Activated CD4-positive, alpha-beta T cell treated with anti-CD3 and anti-CD28 coated beads, Interleukin-2, amount 50 U/mL, for 4 hours (primary cell): Measurements from ENCODE around the gene PDK3.

Source experiments
- DNase-seq, 2 experiments: peaks; one replicate each; pipeline ENCODE4 v3.0.0-alpha.2; 2020

PDK3 gene

DNA sequence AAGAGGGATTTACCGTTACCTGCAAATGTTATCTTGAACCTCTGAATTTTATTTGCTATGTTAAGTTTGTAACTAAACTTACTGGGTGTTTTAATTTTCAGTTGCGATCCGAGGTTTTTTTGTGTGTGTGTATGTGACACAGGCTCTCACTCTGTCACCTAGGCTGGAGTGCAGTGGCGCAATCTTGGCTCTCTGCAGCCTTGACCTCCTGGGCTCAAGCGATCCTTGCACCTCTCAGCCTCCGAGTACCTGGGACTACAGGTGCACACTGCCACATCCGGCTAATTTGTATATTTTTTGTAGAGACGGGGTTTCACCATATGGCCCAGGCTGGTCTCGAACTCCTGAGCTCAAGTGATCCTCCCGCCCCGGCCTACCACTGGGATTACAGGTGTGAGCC, 18.5 kb downstream of the PDK3 start:
- no peak for DNase-seq

DNA sequence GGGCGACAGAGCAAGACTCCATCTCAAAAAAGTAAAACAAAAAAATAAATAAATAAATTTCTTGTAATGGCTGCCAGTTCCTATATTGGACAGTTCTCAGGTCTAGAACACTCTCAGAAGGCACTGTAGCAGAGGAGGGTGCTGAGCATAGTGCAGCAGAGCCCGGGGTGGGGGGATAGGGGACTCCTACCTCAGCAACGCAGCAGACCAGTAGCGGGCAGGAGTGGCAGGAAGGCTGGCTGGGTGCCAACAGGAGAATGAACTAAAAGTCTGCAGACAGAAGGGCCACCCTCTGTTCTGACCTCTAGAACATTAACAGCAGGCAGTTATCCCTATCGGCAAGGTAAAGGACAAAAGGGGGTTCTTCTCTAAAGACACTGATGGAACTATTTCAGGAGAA, 20.2 kb downstream of the PDK3 start:
- no peak for DNase-seq

DNA sequence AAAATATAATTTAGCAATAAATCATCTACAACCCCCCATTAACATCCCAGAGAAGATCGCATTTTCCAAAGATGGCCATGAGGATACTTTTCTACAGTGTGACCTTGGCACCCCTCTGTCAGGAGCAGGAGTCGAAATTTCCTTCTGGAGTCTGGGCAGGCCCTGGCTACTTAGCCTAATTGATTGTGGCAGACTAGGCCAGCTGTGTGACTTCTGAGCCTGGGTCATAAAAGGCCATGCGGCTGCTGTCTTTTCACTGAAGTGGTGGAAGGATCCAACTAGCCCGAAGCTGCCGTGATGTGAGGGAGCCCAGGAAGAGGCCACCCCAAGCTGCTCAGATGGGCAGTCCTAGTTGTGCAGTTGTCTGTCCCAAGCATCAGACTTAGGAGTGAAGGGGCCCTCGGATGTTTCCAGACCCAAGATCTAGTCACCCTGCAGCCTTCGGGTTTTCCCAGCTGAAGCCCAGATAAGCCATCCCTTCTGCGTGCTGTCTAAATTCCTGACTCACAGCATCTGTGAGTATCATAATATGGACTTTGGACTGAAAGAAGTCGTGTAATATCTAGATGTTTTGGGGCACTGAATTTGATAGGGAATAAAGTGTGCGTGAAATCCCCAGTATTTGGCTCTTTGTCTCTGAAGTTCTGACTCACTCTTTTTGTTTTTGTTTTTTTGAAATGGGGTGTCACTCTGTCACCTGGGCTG, 21.0 kb downstream of the PDK3 start:
- DNase-seq, result no peak

DNA sequence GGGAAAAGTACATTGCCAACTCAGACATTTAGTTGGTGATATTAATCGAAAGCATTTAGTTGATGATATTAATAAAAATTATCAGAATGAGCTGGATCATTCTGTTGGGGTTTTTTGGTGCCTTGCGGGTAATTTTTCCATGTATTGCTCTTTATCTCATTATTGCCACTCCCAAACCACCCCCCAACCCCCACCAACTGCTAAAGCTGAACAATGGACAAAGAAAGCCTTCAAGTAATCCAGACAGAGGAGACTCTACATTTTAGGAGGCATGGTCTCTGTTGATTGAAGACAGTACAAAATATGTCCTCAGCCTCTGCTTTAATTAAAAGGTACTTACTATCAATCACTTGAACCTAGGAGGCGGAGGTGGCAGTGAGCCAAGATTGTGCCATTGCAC, 22.5 kb downstream of the PDK3 start:
- DNase-seq, result no peak

DNA sequence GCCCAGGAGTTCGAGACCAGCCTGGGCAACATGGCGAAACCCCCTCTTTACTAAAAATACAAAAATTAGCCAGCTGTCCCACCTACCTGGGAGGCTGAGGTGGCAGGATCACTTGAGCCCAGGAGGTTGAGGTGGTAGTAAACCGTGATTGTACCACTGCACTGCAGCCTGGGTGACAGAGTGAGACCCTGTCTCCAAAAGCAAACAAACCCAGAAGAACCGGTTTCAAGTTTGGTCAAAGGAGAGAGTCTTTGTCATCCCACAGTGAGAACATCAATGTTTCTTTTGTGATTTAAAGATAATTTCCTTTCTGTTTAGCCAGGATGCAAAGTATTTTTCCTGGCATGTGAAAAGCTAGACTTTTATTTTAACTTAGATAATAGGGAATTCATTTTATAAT, 26.7 kb downstream of the PDK3 start:
- no peak for DNase-seq

DNA sequence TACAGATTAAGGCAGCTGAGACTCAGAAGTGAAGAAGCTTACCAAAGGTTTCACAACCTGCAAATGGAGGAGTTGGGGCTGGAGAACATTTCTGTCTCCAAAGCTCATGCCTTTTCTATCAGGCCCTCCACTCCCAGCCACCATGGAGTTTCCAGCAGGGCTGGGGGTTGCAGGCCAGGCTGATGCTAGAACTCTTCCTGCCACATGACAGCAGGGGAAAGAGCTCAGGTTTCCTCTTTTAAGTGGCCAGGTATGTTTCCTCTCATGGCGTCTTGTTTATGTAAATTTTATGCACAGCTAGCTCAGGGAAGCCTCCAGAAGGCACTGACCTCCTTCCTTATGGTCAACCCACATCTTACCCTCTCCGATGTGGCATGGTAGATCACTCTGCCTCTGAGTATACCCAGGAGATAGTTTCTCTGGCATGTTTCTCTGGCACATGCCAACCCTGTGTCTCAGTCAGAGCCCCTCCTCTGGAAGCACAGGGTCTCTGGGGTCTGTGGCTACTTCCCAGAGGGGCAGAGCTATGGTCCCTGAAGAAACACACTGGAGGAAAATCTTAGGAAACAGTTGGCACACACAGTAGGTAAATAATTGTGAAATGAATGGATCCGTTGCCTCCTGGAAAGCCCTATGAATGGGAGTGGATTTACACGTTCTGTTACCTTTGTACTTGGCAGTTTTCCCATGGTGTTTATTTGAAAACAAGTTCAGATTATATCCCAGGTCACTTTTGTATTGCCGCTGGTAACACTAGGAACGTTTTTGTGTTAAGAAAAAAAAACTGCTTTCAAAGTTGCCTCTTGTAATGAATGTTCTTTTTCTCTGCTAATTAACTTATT, 28.9 kb downstream of the PDK3 start:
- no peak for DNase-seq

DNA sequence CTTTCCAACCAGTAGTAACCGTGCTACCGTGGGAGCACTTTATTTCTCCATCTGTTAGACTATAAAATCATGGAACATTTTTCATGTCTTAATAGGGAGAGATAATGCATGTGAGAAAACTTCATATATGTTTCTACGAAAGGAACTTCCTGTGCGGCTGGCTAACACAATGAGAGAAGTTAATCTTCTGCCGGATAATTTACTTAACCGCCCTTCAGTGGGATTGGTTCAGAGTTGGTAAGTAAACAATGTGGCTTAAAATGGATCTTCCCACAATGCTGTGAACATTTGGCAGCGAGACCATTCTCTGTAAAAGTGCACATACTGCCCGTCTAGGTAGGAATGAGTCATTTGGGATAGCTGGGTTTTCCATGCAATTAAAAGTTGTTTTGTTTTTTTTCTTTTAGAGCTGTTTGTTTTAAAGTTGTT, 29.6 kb downstream of the PDK3 start:
- no peak for DNase-seq

DNA sequence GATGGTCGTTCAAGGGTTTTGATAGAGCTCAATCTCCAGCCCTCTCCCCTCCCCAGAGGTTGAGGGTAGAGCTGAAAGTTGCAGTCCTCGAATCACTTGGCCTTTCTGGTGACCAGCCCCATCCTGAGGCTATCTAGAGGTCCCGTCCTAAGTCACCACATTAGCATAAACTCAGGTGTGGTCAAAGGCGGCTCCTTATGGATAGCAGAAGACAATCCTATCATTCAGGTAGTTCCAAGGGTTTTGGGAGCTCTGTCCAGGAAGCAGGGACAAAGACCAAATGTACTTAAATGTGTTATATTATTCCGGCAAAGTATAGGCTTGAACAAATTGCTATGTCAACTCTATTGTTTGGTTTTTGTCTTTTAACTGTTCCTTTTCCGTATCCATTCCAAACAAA, 30.6 kb downstream of the PDK3 start:
- DNase-seq, result no peak

DNA sequence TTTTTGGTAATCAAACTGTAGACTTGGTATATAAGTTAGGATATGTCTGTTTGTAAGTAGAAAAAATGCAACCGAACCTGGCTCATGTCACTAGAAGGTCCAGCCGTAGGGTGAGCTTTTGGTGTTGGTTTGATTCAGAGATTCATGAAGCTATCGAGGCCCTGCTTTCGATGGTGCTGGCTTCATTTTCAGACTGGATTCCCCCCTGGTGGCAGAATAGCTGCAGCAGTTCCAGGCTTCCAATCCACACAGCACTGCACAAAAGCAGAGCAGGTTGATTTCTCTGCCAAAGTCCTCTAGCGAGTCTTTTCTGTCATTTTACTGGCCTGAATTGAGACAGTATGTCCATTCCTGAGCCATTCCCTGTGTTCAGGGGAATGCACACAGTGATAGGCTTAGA, 33.1 kb downstream of the PDK3 start:
- DNase-seq, result peak in 1 of 2 experiments; percentile 16

DNA sequence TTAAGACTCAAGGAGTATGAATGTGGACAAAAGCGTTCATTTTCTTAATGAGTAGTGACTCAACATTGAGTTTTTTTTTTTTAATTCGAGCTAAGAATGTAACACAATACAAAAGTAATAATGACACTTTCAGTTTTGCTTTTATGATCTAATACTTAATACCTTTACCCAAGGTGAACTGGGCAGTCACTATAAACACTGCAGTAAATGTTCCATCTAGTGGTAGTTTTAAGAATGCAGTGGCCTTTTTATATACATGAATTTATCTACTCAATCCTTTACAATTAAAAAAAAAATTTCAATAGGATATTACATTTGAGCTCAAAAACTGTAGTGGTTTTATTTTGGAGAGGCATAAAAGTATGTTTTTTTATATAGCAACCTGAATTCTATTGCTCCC, 33.9 kb downstream of the PDK3 start:
- DNase-seq, result no peak

DNA sequence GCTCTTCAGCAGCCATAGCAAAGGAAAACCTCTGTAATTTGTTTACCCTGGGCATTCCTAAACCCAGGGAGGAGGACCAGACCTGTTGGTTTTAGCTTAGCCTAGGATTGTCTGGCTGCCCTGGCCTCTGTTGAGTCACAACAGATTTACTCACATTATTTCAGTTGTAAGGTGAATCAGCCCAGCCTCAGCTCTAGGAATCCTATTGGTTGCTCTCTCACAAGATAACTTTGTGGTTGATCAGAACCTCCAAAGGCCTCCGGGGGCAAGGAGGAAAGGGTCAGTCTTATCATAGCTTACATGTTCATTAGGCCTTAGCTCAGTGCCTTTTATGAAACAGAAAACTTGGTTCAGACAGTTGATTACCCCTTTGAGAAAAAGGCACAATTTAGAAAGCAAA, 41.0 kb downstream of the PDK3 start:
- no peak for DNase-seq

DNA sequence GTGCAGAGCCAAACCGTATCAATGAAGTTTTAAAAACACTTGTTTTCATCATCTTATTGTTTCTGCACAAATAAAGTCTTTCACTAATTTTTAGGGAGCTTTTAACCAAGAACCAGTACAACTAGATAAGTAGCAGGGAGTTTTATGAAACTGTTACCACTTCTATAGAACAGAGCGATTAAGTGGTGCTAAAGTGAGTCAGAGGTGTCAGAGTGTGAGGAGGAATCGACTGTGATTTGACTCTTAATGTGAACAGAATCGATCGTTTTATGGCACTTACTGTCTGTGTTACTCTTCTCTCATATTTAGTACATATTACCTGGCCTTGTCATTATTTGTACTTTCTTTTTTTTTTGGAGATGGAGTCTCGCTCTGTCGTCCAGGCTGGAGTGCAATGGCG, 43.3 kb downstream of the PDK3 start:
- no peak for DNase-seq

DNA sequence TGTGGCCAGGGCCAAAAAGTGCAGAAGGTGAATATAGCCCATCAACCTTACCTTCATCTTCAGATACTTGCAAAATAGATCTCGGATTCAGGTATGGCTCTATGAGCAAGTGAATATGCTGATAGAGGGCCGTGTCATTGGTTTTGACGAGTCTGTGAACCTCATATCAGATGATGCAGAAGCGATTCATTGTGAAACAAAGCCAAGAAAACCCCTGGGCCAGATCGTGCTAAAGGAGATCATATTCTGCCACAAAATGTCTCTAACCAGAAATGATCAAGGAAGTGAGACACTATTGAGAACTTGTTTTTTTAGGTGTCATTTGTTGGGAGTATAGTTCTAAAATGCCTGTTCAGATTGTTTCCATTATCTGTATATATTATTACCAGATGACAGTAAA, 48.3 kb downstream of the PDK3 start:
- DNase-seq, result no peak

DNA sequence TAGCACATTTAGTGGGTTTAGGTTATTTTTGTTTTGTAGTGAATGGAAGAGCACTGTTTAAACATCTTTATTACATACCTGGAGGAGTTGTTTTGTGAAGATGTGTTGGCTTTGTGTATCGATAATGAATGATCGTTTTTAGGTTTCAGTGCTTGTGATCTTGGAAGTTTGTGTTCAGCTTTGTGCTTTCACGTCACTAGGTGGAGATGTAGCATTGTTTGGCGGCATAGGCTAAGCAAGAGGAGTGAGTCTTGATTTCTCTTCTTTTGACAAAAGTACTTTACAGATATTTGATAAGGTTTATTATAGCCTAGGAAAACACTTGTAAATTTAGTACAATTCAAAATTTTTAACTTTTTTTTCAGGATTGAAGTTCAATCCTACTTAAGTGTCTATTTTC, 50.4 kb downstream of the PDK3 start:
- no peak for DNase-seq

DNA sequence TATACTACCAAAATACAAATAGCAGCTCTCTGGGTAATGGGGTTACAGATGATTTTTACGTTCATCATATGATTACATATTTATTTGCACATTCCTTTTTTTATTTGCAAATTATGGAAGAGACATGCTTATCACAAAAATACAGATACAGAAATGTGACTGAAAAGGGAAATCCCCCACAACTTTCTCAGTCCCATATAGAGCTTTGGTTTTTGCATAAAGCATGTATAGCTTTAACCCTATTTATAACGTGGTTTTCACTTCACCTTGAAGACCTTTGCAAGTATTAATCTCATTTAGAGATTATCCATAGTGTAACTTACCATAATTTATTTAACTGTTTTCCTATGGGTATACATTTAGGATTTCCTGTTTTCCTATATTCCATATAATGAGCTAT, 55.4 kb downstream of the PDK3 start:
- no peak for DNase-seq

DNA sequence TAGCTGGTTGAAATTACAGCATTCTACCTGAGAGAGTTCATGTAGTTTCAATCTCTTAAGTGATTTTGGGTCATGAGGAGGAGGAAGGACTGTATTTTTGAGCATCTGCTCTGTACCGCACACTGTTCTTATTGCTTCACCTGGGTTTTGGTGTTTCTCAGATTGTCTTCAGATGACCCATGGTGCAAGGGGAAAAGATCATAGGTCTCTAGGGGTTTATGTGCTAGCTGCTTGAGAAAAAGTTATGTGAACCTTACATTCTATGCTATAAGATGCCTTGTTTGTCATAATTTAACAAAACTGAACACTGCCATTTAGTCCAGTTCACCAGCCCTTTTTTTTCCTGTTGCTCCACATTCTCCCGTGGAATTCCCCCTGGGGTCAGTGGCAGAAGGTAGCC, 60.4 kb downstream of the PDK3 start:
- DNase-seq, result no peak

DNA sequence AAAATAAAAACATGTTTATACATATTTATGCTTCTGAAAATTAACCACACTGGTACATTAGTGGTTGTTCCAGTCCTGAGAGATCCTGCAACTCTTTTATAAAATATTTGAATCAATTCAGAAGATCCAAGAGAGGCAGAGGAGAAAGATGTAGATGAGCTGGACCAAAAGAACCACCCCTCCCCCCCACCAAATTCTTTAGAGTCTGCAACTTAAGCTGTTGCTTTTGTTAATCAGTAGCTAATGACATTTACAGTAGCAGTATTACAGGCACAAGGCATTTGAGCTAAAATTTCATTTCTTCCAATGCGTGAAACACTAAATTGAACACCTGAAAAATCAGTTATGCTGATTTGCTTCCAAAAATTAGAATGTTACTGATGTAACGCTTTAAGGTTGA, 61.5 kb downstream of the PDK3 start:
- no peak for DNase-seq

DNA sequence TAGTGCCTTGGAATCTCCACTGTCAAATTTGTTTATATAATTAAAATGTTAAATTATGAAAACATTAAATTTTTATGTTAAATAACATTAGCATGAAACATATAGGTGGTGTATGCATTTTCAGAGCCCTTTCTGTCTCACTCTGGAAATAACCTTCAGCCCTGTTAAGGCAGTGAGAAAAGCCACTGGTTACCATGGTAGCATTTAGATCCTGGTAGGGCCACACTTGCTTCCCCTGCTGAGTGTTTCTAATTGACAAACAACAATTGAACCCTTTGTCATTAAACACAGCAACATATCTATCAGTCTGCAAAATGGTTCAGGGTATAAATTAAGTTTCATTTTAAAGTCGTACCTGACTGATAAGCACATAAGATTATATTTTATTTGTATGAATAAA, 63.5 kb downstream of the PDK3 start:
- no peak for DNase-seq

DNA sequence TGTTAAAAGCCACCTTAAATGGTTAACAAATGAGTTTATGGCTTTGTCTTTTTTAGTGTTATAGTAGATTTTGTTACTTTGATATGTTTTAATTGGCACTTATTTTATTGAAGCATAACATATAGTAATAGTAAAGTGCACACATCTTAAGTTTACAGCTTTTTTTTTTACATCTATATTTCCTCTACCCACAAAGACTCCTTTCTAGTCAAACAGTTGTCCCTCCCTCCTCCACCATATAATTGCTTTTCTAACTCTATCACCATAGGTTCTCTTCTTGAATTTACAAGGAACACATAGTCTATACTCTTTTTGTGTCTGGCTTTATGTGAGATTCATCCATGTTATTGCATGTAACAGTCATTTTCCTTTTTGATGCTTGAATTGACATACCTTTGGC, 71.5 kb downstream of the PDK3 start:
- DNase-seq, result no peak

DNA sequence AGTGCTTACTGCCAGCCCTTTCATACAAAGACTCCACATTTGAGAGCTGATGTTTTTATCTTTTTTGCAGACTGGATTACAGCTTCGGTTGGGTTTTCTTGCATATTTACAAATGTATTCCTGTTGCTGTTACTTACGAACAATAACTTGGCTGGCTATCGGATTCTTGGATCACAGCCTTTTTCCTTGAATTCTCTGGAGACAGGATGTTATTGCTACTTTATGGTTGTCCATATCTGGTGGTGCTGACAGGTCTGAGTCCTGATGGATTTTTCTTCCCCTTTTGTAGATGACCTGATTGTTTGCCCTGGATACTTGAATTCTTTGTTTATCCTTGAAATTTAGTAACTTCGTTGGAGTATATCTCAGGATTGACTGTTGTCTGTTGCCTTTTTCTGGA, 77.7 kb downstream of the PDK3 start:
- no peak for DNase-seq

DNA sequence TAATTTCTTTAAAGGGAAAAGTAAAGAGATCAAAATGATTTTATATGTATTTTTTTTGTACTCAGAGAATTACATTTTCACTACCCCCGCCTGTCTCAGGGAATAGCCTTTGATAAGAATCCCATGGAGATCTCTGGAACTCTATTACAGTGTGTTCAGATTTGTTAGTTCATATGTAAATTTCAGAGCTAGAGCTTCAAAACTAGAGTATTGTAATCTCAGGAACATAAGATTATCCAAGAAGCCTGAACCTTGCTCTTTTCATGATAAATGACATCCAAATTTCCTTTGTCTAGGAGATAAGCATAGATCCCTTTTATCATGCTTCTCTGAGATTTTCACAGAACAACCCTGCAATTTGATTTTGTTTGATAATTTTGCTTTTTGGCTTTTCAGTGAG, 82.9 kb downstream of the PDK3 start:
- no peak for DNase-seq

DNA sequence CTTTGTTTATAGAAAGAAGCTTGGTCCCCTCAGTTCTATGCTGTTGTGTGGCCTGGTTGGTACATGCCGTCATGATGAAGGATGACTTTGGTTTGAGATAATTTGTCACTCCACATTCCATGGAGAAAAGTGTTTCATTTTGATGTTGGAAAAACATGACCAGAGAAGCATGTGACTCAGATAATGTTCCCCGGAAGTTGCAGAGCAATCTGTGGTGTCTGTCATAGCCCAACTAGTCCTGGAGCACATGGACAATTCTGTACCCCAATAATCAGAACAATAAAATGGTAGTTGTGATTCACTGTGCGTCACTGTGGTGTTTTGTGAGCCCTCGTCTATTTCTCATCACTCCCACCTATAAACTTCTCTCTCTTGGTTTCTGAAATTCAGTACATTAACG, 85.1 kb downstream of the PDK3 start:
- DNase-seq, result no peak

DNA sequence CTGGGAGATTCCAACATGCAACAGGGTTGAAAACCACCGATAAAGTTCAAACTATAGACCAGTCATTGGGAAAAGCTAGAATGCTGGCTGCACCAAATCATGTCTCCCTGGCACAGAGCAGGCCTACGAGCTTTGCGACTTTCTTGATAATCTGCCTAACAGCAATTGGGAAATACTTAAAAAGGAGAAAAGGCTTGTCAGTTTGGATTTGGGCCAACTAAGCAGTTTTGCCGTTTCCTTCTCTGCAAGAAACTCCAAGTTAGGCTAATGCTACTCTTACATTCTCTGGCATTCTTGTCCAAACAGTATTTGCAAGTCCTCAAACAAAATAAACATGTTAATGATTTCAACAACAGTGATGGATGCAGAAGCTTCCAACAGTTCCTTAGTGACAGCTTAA, 87.9 kb downstream of the PDK3 start:
- DNase-seq, result no peak

DNA sequence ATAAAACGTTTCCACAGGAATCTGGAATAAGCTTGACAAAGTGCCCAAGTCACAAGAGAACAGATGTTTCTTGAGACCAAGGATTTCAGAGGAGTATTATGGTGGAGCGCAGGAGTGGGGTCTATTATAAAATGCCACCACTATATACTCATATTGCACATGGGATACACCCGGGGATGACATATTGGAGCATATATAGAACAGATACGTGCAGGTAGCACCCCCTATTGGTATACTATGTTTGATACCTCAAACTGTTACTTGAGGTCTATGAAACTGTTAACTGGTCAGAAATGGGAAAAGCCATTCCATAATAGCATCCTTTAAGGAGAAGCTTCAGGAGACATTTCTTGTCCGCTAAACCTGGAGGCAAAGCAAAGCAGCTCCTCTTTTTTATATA, 96.0 kb downstream of the PDK3 start:
- no peak for DNase-seq
